Measurements from ENCODE around the gene SEMA5B. TPM values are rescaled to one million over a fixed set of nuclear protein-coding genes. Genes with fewer than 3 reads are reported as not detected.

SEMA5B gene
- polyA plus RNA-seq, 1 donor from 2014 or later = 7.0 TPM

GRCh38 chr3:122907471-122907870 lies 120.1 kb downstream of the SEMA5B start:
- Histone ChIP-seq H3K27me3 (ENCODE audit: insufficient read depth, low read depth, low read length) (no peaks in the 10 kb centered on the region), H3K4me3 (ENCODE audit: low read length) (no peak overlapping the region), H3K36me3 (ENCODE audit: insufficient read depth, low read length) (no peaks in the 10 kb centered on the region), H2AFZ (ENCODE audit: low read depth, low read length) (no peak overlapping the region), H3K79me2 (replicated peaks; ENCODE audit: insufficient read depth, low read length) (no peaks in the 10 kb centered on the region), H3K4me2 (ENCODE audit: low read length) (no peak overlapping the region), H3K9me3 (ENCODE audit: low read length) (no peaks in the 10 kb centered on the region), H4K20me1 (ENCODE audit: insufficient read depth) (no peaks in the 10 kb centered on the region), H3K9me2 (ENCODE audit: insufficient read depth, low read length) (no peaks in the 10 kb centered on the region), H3K27ac (ENCODE audit: low read length) (no peak overlapping the region), H3K9ac (ENCODE audit: low read length) (no peak overlapping the region), H3F3A (ENCODE audit: insufficient read depth, low read length, poor library complexity, severe bottlenecking) (no peaks in the 10 kb centered on the region)
- TF ChIP-seq EZH2 (IDR thresholded peaks at IDR 0.05; ENCODE audit: borderline replicate concordance, insufficient read depth, low read length, poor library complexity, severe bottlenecking) = no peak
- TF ChIP-seq RAD21 (conservative IDR thresholded peaks at IDR 0.05) = no peak
- no peak for TF ChIP-seq TAF1 (IDR thresholded peaks at IDR 0.05; ENCODE audit: low read depth)
- no peak for TF ChIP-seq CTCF (IDR thresholded peaks at IDR 0.05; ENCODE audit: poor library complexity, severe bottlenecking)
- TF ChIP-seq SMC3 (conservative IDR thresholded peaks at IDR 0.05; ENCODE audit: poor library complexity) = no peak
- TF ChIP-seq MXI1 (conservative IDR thresholded peaks at IDR 0.05; ENCODE audit: poor library complexity, severe bottlenecking) = no peak
- no peak for TF ChIP-seq POLR2AphosphoS5 (IDR thresholded peaks at IDR 0.05)
- no peak for TF ChIP-seq REST (IDR thresholded peaks at IDR 0.05; ENCODE audit: borderline replicate concordance)
- no peak for TF ChIP-seq EP300 (conservative IDR thresholded peaks at IDR 0.05; ENCODE audit: poor library complexity, severe bottlenecking)

GRCh38 chr3:122903171-122903570 lies 124.4 kb downstream of the SEMA5B start:
- H4K20me1 ChIP-seq (ENCODE audit: insufficient read depth) = no peaks in the 10 kb centered on the region
- no peak overlapping the region for H3K27ac ChIP-seq (ENCODE audit: low read length)
- no peaks in the 10 kb centered on the region for H3K36me3 ChIP-seq (ENCODE audit: insufficient read depth, low read length)
- H3K4me2 ChIP-seq (ENCODE audit: low read length) = no peak overlapping the region
- H3K27me3 ChIP-seq (ENCODE audit: insufficient read depth, low read depth, low read length) = no peaks in the 10 kb centered on the region
- H3K4me3 ChIP-seq (ENCODE audit: low read length) = no peak overlapping the region
- no peaks in the 10 kb centered on the region for H3K9me3 ChIP-seq (ENCODE audit: low read length)
- H3F3A ChIP-seq (ENCODE audit: insufficient read depth, low read length, poor library complexity, severe bottlenecking) = no peaks in the 10 kb centered on the region
- no peak for TF ChIP-seq EZH2 (IDR thresholded peaks at IDR 0.05; ENCODE audit: borderline replicate concordance, insufficient read depth, low read length, poor library complexity, severe bottlenecking)
- TF ChIP-seq EP300 (conservative IDR thresholded peaks at IDR 0.05; ENCODE audit: poor library complexity, severe bottlenecking) = no peak
- TF ChIP-seq POLR2AphosphoS5 (IDR thresholded peaks at IDR 0.05) = no peak
- no peak for TF ChIP-seq MXI1 (conservative IDR thresholded peaks at IDR 0.05; ENCODE audit: poor library complexity, severe bottlenecking)
- TF ChIP-seq RAD21 (conservative IDR thresholded peaks at IDR 0.05) = no peak
- TF ChIP-seq REST (IDR thresholded peaks at IDR 0.05; ENCODE audit: borderline replicate concordance) = no peak
- no peak for TF ChIP-seq CTCF (IDR thresholded peaks at IDR 0.05; ENCODE audit: poor library complexity, severe bottlenecking)
- no peak for TF ChIP-seq SMC3 (conservative IDR thresholded peaks at IDR 0.05; ENCODE audit: poor library complexity)
- no peak for TF ChIP-seq TAF1 (IDR thresholded peaks at IDR 0.05; ENCODE audit: low read depth)
- no peaks in the 10 kb centered on the region for H3K9me2 ChIP-seq (ENCODE audit: insufficient read depth, low read length)
- no peaks in the 10 kb centered on the region for H3K79me2 ChIP-seq (replicated peaks; ENCODE audit: insufficient read depth, low read length)
- H2AFZ ChIP-seq (ENCODE audit: low read depth, low read length) = no peak overlapping the region
- no peak overlapping the region for H3K9ac ChIP-seq (ENCODE audit: low read length)
